ENCODE data around the gene KDM2A.

DNA sequence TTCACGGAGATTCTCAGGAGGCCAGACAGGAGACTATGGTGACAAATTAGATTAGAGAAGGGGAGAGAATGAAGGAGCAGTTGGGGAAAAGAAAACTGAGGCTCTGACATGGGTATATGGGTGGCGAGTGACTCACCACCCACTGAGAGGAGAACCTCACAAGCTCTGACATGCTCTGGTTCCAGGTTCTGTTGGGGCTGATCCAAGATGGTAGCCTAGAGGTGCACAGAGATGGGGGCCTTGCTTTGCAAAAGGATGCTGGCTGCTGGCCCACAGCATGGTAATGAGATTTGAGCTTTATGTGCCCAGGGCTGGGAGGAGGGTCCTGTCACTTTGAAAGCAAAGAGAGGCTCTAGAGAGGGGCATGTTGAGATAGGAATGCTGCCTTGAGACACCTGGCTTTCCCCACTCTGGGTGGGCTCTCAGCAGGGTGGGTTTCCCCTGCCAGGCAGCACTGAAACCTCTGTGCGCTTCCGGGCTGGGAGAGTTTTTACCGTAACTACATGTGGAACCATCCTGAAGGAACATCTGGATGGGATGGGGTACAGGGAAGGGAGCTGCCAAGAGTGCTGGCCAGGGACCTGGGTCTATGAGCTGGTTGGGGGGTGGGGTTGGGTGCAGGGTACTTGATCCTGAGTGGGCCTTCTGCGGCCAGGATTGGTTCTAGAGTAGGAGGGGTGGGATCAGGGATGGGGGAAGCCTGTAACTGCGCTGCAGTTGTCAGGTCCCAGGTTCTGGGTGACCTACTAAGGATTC lies 146.0 kb downstream of the KDM2A start:
- TF ChIP-seq, protein P1, sequence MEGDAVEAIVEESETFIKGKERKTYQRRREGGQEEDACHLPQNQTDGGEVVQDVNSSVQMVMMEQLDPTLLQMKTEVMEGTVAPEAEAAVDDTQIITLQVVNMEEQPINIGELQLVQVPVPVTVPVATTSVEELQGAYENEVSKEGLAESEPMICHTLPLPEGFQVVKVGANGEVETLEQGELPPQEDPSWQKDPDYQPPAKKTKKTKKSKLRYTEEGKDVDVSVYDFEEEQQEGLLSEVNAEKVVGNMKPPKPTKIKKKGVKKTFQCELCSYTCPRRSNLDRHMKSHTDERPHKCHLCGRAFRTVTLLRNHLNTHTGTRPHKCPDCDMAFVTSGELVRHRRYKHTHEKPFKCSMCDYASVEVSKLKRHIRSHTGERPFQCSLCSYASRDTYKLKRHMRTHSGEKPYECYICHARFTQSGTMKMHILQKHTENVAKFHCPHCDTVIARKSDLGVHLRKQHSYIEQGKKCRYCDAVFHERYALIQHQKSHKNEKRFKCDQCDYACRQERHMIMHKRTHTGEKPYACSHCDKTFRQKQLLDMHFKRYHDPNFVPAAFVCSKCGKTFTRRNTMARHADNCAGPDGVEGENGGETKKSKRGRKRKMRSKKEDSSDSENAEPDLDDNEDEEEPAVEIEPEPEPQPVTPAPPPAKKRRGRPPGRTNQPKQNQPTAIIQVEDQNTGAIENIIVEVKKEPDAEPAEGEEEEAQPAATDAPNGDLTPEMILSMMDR (conservative IDR thresholded peaks at IDR 0.05; ENCODE audit: low read length): no peak
- no peak for TF ChIP-seq EZH2phosphoT487 (IDR thresholded peaks at IDR 0.05; ENCODE audit: borderline replicate concordance)
